Esophagus muscularis mucosa (tissue), 4 donors: Measurements from ENCODE around the gene UPK3B. TPM values are rescaled to one million over a fixed set of nuclear protein-coding genes. Genes with fewer than 3 reads are reported as not detected.
"Not testable (repeated sequence)": the region's sequence is repeated elsewhere in the genome, so short reads cannot be mapped to it uniquely, and the experiment has no call there.

Experiments used
- DNase-seq: peaks from one replicate; pipeline ENCODE4 v3.0.0-alpha.2; 2017; ENCODE audit errors: extremely low spot score
- H3K27ac ChIP-seq, 4 donors: fragments of 200-600 bp; sonication (generic); replicated peaks in 1 of 4; 1 replicate in 3 of 4; 2 replicates in 1 of 4; pipeline ENCODE4 v1.5.1; 2016 to 2019; ENCODE audit warnings: mild to moderate bottlenecking in 1 of 4
- H3K27me3 ChIP-seq, 4 donors: fragments of 200-600 bp; sonication (generic); one replicate each; pipeline versions ENCODE4 v1.5.1 to v1.6.0; 2016 to 2019
- H3K36me3 ChIP-seq, 4 donors: fragments of 200-600 bp; sonication (generic); one replicate each; pipeline ENCODE4 v1.5.1; 2016 to 2019
- H3K4me1 ChIP-seq, 4 donors: fragments of 200-600 bp; sonication (generic); one replicate each; pipeline ENCODE4 v1.5.1; 2016 to 2019
- H3K4me3 ChIP-seq, 4 donors: fragments of 200-600 bp; sonication (generic); 1 replicate in 2 of 4; 2 replicates in 2 of 4; pipeline ENCODE4 v1.5.1; 2016 to 2019; ENCODE audit warnings: mild to moderate bottlenecking in 4 of 4, moderate library complexity in 1 of 4
- H3K9me3 ChIP-seq, 4 donors: fragments of 200-600 bp; sonication (generic); 1 replicate in 3 of 4; 2 replicates in 1 of 4; pipeline ENCODE4 v1.5.1; 2016 to 2019
- CTCF ChIP-seq, 3 experiments: fragments of 200-600 bp in 2 of 3; fragments of 450-650 bp in 1 of 3; sonication (generic) in 2 of 3; IDR thresholded peaks; one replicate each; pipeline ENCODE4 v1.5.1; 2017 to 2019; ENCODE audit warnings: antibody characterized with exemption in 3 of 3, mild to moderate bottlenecking in 2 of 3, moderate library complexity in 1 of 3
- EP300 ChIP-seq: sonication (generic); formaldehyde crosslinking; IDR thresholded peaks from one replicate; pipeline ENCODE4 v1.6.1; 2017; ENCODE audit warnings: antibody characterized with exemption
- POLR2A ChIP-seq: fragments of 450-650 bp; IDR thresholded peaks from one replicate; pipeline ENCODE4 v1.6.1; 2017; ENCODE audit warnings: antibody characterized with exemption, moderate library complexity, mild to moderate bottlenecking, low read depth
- POLR2AphosphoS5 ChIP-seq, 2 donors: sonication (generic); formaldehyde crosslinking; IDR thresholded peaks; one replicate each; pipeline ENCODE4 v1.6.1; 2017; ENCODE audit warnings: antibody characterized with exemption in 2 of 2
- WGBS: methylation state at CpG from one replicate; pipeline ENCODE4 v1.1.5; 2018; 5-methylcytosine and 5-hydroxymethylcytosine counted together
- intact Hi-C: fragments of 100-400 bp; cut with DNase I; formaldehyde crosslinking; loops from one replicate; pipeline ENCODE4 v1.15.1; 2023
- total RNA-seq, 4 donors: library from RNA; depleted of rRNA; stranded (reverse); fragments of >200 nt; gene quantifications; one replicate each; pipeline versions ENCODE4 v1.1.0 to v1.2.1, GENCODE V29; 2016

Gene UPK3B
- total RNA-seq: under 1 TPM in 2 of 4 donors, not detected in 2; 0.75 to 0.84 TPM

- 30% methylated on average over 8 of the region's 20 CpGs for WGBS
- DNase-seq: no peak
- Histone ChIP-seq H3K4me1 (peaks cover 5 to 20% (median 18%) of the 10 kb centered on the region in 4 donors), H3K9me3 (no peaks in the 10 kb centered on the region), H3K27ac (no peak within 1 kb of the TSS), H3K4me3 (no peak within 1 kb of the TSS), H3K27me3 (no peaks in the 10 kb centered on the region), H3K36me3 (peaks cover 5 to 22% (median 14%) of the 10 kb centered on the region in 4 donors)
- intact Hi-C loops: loop anchor here (10.0 kb wide), 1 partner anchor 485 kb away; no protein-coding TSS in a partner anchor
- TF ChIP-seq POLR2A (no peak), EP300 (no peak), POLR2AphosphoS5 (IDR thresholded peaks at IDR 0.05) (no peak), CTCF (IDR thresholded peaks at IDR 0.05) (no peak)
Observed at GRCh38 chr7:76509931-76510877, at the start of gene UPK3B. Gene UPK3B (plus strand): TSS chr7:76510552. CDS start chr7:76510653, 101 bp downstream.

- H3K27ac ChIP-seq, intact Hi-C loops: not testable (repeated sequence)
- WGBS: 89% methylated on average over 14 of the region's 20 CpGs
Observed at GRCh38 chr7:76460767-76461166, 49.6 kb upstream of the UPK3B start.

GRCh38 chr7:76461464-76462101 is 48.8 kb upstream of the UPK3B start, which contains the start of gene DTX2:
Gene DTX2 (plus strand): TSS chr7:76461709. CDS start chr7:76480510, 18,801 bp downstream.
- H3K36me3 ChIP-seq, DNase-seq, H3K27me3 ChIP-seq, H3K9me3 ChIP-seq, intact Hi-C loops: not testable (repeated sequence)
- WGBS: no CpG with 5 or more reads among the region's 54 CpGs
- peak within 1 kb of the TSS; percentile 80 to 81 (median 80) for H3K27ac ChIP-seq
- peak in 1 of 3 experiments; percentile 14 for TF ChIP-seq CTCF (IDR thresholded peaks at IDR 0.05)
- peaks cover 2 to 16% (median 7%) of the 10 kb centered on the region in 4 donors for H3K4me1 ChIP-seq
- peak within 1 kb of the TSS; percentile 56 to 70 (median 60) for H3K4me3 ChIP-seq

More at GRCh38 chr7:76460767-76461166, 49.6 kb upstream of the UPK3B start:
- H3K27me3 ChIP-seq, H3K4me3 ChIP-seq, H3K9me3 ChIP-seq, DNase-seq, H3K36me3 ChIP-seq: not testable (repeated sequence)
- H3K4me1 ChIP-seq: peaks cover 0 to 14% (median 4%) of the 10 kb centered on the region in 4 donors

GRCh38 chr7:76462271-76462882 is 48.0 kb upstream of the UPK3B start:
- H3K9me3 ChIP-seq, H3K4me3 ChIP-seq, intact Hi-C loops, H3K36me3 ChIP-seq, H3K27me3 ChIP-seq, H3K27ac ChIP-seq, DNase-seq: not testable (repeated sequence)
- H3K4me1 ChIP-seq: peaks cover 6 to 21% (median 10%) of the 10 kb centered on the region in 4 donors
- no CpG with 5 or more reads among the region's 17 CpGs for WGBS

GRCh38 chr7:76464959-76465358 is 45.4 kb upstream of the UPK3B start:
- DNase-seq, H3K36me3 ChIP-seq, intact Hi-C loops, H3K4me3 ChIP-seq, H3K27me3 ChIP-seq, H3K9me3 ChIP-seq: not testable (repeated sequence)
- Histone ChIP-seq H3K27ac (peak overlapping the region in 1 of 4 donors; percentile 55), H3K4me1 (peaks cover 10 to 26% (median 15%) of the 10 kb centered on the region in 4 donors)
- 100% methylated on average over 3 of the region's 5 CpGs for WGBS

- H3K27ac ChIP-seq: peak overlapping the region in 2 of 4 donors; percentile 58 to 60
- intact Hi-C loops: not testable (repeated sequence)
Observed at GRCh38 chr7:76465950-76466349, 44.4 kb upstream of the UPK3B start.

GRCh38 chr7:76467743-76468404 is 42.5 kb upstream of the UPK3B start:
- Histone ChIP-seq H3K36me3 (peaks cover 0 to 22% (median 5%) of the 10 kb centered on the region in 4 donors), H3K27ac (peak overlapping the region; percentile 53 to 81 (median 70)), H3K4me1 (peaks cover 10 to 26% (median 15%) of the 10 kb centered on the region in 4 donors)
- H3K27me3 ChIP-seq, H3K9me3 ChIP-seq, DNase-seq, H3K4me3 ChIP-seq, intact Hi-C loops: not testable (repeated sequence)
- WGBS: 74% methylated on average over 10 of the region's 14 CpGs

More at GRCh38 chr7:76465950-76466349, 44.4 kb upstream of the UPK3B start:
- not testable (repeated sequence) for DNase-seq, H3K27me3 ChIP-seq, H3K4me3 ChIP-seq, H3K9me3 ChIP-seq
- no CpG with 5 or more reads among the region's 8 CpGs for WGBS
- Histone ChIP-seq H3K36me3 (peaks cover 0 to 10% (median 0%) of the 10 kb centered on the region in 4 donors), H3K4me1 (peaks cover 10 to 26% (median 15%) of the 10 kb centered on the region in 4 donors)

GRCh38 chr7:76471556-76472221 is 38.7 kb upstream of the UPK3B start:
- intact Hi-C loops, H3K4me1 ChIP-seq, H3K27me3 ChIP-seq, H3K9me3 ChIP-seq, DNase-seq, H3K4me3 ChIP-seq, H3K27ac ChIP-seq: not testable (repeated sequence)
- peaks cover 0 to 15% (median 5%) of the 10 kb centered on the region in 4 donors for H3K36me3 ChIP-seq
- WGBS: 79% methylated on average over 7 of the region's 10 CpGs
